Stimulated activated CD8-positive, alpha-beta memory T cell treated with anti-CD3 and anti-CD28 coated beads, Interleukin-15, amount 100 ng/mL, for 48 hours (primary cell): ENCODE data around the gene FYTTD1.
"Not testable (repeated sequence)": the region's sequence is repeated elsewhere in the genome, so short reads cannot be mapped to it uniquely, and the experiment has no call there.

Experiments used
- DNase-seq, 2 donors: peaks; one replicate each; pipeline ENCODE4 v3.0.0-alpha.2; 2020; ENCODE audit warnings: low read depth in 2 of 2

Gene FYTTD1, protein sequence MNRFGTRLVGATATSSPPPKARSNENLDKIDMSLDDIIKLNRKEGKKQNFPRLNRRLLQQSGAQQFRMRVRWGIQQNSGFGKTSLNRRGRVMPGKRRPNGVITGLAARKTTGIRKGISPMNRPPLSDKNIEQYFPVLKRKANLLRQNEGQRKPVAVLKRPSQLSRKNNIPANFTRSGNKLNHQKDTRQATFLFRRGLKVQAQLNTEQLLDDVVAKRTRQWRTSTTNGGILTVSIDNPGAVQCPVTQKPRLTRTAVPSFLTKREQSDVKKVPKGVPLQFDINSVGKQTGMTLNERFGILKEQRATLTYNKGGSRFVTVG

DNA sequence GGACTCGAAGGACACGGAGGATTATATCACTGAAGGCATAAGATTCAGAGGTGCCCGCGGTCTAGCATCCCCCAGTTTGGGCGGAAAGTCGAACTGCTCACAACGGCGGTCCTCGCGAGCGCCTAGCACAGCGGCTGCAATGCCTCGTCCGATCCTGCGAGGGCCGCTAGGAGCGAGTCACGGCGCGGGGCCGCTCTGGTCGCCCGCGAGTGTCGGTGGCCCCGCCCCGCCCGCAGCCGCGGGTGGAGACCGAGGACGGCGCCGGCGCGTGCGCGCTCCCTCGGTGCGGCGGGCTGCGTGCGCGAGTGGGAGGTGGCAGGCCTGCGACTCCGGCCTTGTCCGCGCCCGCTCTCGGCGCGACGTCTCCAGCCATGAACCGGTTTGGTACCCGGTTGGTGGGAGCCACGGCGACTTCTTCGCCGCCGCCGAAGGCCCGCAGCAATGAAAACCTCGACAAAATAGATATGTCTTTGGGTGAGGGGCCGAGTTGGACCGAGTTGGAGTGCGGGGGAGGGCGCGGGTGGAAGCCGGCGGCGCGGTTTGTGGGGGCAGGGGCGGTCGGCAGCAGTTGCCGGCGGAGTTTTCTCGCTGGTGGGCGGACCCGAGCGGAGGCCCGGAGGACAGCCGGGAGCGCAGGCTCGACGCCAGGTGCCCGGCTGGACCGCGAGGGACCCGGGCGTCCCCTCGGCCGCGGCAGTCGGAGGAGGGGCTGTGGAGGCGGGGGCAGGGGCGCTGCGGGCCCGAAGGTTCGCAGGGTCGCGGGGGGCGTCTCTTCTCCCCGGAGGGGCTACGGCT lies at the start of gene FYTTD1:
FYTTD1 (plus strand) TSS at position 283 of the 795 bp plus-strand sequence; CDS start at position 372, 89 bp downstream.
- peak; percentile 82 to 84 for DNase-seq

DNA sequence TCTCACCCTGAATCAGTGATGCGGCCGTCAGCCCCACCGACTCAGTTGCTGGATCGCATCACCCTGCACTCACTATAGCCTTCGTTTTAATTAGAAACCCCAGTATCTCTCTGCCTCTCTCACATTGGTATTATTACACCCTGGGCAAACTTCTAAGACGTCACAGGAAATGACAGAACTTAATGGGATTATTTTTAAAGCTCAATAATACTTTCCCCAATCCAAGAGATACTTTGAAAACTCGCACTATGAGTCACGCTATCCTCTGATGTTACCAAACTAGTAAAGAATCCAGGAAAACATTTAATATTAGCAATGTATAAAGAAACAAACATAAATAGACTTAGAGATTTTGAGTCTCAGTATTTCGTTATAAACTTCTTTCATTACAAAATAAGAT lies 49.6 kb upstream of the FYTTD1 start:
- DNase-seq, result no peak

DNA sequence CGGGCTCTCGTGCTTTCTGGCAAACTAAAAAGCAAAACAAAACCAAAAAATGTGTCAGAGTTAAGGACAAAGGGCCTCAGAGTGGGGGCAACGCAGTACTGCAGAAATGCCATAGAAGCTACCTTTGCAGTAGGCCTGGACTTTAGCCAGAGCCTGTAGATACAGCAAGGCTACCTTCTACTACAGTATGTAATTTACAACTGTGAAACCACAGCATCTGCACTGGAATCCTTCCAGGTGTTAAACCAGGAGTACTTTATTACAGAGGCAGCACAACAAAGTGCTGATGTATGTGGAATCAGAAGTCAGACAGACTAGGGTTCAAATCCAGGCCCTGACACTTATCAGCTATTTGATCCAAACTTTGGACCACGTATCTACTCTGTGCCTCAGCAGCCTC lies 47.8 kb upstream of the FYTTD1 start:
- no peak for DNase-seq

DNA sequence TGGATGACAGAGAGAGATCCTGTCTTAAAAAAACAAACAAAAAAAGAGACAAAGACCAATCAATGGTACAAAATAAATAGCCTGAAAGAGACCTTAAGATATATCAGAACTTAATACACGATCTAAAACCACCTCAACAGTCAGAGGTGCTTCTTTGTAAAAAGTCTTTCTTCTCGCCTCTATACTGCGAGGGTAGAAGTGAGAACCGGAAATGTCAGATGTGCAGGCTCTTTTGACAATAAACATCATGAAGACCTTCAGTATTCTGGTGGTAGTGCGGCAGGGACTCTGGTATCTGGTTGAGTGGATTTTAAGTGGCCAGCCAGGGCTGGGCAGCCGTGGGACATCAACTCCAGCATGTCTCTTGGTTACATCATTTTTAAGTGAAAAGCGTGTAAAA lies 43.0 kb upstream of the FYTTD1 start:
- no peak for DNase-seq

DNA sequence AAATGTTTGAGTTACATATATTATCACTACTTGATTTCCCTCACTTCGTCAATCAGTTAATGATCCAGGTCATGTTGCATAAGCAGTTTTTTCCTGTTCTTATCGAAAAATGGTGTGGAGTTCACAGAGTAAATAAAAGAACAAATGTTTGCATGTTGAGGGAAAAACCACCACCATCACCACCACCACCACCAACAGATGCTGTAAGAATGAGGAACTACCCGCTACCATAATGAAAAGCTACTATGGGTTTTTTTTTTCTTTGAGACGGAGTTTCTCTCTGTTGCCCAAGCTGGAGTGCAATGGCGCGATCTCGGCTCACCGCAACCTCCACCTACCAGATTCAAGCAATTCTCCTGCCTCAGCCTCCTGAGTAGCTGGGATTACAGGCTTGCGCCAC lies 40.5 kb upstream of the FYTTD1 start:
- DNase-seq, result no peak

DNA sequence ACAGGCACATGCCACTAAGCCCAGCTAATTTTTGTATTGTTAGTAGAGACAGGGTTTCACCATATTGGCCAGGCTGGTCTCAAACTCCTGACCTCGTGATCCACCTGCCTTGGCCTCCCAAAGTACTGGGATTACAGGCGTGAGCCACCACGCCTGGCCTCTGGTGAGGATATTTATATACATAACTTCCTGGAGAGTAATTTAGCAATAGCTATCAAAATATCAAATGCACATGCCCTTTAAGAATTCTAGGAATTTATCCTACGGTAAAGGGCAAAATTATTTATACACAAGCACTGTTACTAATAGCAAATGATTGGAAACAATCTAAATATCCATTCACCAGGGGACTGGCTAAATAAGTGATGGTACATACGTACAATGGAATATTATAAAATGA lies 38.7 kb upstream of the FYTTD1 start:
- not testable (repeated sequence) for DNase-seq

DNA sequence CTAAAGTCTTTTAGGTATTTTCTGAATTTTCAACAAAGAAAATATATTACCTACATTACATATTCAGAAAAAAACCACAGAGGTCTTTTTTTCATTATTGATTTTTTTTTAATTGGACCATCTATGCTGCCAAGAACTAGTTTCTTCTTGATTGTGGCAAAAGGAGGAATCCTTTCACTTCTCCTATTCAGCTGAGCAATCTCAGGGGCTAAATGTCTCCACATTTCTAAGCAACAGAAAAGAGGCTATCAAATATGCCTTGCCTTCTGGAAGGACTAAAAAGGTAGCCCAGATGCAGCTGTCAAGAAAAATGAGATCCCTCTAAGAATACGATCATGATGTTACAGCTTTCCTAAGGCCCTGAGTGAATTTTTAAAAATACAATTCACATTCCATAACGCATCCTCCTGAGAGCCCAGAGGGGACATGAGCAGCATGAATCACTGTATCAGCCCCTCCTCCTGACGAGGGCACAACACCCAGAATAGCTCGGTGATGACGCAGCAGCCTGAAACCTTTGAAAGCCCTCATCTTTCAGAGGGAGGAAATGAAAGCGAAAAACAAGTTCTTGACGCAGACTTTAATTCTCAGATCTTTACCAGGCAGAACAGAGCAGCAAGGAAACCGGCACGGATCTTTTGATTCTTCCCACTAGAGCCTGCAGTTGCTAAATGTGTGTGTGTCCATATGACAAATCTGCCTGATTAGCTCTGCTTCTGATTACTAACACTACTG lies 37.5 kb upstream of the FYTTD1 start:
- DNase-seq, result peak; percentile 76

DNA sequence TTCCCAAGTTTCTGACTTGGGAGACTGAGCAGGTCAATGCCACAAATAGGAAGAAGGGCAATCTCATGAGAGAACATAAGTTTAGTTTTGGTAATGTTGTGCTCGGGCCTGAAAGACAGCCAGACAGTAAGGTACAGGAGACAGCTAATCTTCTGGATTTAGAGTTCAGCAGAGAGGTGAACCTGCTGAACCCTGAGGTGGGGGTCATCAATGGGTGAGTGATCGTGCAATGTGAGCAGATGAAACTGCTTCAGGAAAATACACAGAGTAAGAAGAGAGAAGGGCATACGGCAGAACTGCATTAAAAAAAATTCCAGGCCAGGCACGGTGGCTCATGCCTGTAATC lies 36.2 kb upstream of the FYTTD1 start:
- no peak for DNase-seq

DNA sequence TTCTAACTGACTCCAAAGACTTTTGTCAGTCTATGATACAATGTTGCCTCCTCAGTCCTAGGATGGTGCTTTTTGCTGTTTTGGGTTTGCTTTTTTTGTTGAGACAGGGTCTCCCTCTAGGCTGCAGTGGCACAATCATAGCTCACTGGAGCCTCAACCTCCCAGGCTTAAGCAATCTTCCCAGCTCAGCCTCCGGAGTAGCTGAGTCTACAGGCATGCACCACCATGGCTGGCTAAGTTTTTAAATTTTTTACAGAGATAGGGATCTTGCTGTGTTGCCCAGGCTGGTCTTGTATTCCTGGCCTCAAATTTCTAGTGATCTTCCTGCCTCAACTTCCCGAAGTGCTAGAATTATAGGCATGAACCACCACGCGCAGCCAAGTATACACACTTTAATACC lies 35.4 kb upstream of the FYTTD1 start:
- DNase-seq, result no peak

DNA sequence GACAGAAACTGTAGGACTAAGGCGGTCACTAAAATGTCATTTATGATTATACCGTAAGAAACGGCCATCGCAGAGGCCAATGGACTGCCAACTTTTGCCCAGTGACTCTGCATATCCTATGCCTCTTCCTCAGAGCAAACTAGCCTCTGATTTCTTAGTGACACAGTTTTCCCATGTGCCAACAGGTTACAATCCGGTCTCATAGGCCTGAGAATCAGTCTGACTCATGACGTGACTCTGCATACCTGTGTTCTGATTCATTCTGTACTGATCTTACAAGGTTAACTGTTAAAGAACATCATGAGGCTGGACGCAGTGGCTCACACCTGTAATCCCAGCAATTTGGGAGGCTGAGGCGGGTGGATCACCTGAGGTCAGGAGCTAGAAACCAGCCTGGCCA lies 30.8 kb upstream of the FYTTD1 start:
- DNase-seq, result no peak

DNA sequence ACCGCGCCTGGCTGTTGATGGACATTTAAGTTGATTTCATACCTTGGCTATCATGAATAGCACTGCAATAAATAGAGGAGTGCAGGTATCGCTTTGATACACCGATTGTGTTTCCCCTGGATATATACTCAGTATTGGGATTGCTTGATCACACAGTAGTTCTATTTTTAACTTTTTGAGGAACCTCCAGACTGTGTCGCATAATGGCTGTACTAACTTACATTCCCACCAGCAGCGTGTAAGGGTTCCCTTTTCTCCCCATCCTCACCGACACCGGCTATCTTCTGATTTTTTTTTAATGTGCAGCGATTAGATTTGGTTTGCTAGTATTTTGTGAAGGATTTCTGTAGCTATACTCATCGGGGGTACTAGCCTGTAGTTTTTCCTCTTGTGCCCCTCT lies 29.0 kb upstream of the FYTTD1 start:
- no peak for DNase-seq

DNA sequence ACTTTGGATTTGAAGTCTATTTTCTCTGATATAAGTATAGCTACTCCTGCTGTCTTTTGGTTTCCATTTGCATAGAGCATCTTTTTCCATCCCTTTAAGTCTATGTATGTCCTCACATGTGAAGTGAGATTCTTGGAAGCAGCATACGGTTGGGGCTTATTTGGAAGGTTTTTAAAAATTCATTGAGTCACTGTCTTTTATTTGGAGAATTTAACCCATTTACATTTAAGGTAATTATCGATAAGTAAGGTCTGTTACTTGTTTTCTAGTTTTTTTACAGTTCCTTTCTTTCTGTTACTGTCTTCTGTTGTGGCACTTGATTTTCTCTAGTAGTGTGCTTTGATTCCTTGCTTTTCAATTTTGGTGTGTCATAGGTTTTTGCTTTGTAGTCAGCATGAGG lies 26.9 kb upstream of the FYTTD1 start:
- DNase-seq, result no peak

DNA sequence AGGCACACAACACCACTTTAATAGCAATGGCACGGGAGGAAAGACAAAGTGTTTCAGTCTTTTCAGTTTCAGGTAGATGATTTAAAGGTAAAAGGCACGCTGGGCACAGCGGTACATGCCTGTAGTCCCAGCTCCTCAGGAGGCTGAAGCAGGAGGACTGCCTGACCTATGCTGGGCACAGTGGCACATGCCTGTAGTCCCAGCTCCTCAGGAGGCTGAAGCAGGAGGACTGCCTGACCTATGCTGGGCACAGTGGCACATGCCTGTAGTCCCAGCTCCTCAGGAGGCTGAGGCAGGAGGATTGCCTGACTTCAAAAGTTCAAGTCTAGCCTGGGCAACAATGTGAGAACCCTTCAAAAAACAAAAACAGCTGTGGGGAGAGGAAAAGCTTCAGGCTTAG lies 21.8 kb upstream of the FYTTD1 start:
- DNase-seq, result not testable (repeated sequence)

DNA sequence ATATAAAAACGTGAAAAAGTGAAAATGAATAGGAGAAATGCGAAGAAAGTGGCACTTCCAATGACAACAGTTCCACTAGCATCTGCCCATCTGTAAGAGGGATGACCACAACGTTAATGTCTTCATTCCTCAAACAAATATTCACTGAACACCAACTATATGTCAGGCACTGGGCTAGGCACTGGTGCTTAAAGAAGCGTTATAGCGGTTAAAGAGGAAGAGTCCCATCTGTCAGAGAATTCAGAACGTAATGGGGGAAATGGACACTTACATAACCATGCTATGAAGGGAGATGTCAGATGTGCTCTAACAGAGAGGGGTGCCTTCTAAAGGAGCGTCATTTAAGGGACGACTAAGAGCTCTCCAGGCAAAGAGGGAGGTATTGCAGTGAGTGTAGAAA lies 21.2 kb upstream of the FYTTD1 start:
- no peak for DNase-seq

DNA sequence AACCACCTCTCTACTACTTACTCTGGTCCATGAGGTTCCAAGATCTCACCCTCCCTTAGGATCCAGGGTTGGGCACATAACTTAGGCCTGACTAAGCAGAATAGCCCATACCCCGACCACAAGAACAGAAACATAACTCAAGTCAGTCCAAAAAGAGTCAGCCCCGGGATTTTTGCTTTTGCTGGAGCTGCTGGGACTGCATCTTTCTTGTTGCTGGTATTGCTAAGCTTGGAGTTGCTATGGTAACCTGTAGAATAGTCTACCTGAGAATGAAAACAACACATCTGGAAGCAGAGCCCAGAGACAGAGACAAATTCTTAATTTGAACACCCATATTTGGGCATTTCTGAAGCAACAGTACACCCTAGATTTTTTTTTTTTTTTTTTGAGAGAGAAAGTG lies 19.5 kb upstream of the FYTTD1 start:
- DNase-seq, result no peak

DNA sequence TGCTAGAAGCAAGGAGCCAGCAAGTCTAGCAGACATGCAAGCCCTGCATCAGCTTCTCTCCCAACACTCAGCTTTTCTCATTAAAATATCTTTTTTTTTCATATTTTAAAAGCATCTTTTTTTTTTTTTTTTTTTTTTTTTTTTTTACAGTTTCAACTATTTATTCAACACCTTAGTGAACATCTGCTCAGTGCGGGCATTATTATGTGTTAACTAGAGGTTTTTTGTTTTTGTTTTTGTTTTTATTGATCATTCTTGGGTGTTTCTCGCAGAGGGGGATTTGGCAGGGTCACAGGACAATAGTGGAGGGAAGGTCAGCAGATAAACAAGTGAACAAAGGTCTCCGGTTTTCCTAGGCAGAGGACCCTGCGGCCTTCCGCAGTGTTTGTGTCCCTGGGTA lies 18.9 kb upstream of the FYTTD1 start:
- not testable (repeated sequence) for DNase-seq

DNA sequence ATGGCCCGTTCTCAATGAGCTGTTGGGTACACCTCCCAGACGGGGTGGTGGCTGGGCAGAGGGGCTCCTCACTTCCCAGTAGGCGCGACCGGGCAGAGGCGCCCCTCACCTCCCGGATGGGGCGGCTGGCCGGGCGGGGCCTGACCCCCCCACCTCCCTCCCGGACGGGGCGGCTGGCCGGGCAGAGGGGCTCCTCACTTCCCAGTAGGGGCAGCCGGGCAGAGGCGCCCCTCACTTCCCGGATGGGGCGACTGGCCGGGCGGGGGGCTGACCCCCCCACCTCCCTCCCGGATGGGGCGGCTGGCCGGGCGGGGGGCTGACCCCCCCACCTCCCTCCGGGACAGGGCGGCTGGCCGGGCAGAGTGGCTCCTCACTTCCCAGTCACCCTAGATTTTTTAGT lies 18.2 kb upstream of the FYTTD1 start:
- not testable (repeated sequence) for DNase-seq

DNA sequence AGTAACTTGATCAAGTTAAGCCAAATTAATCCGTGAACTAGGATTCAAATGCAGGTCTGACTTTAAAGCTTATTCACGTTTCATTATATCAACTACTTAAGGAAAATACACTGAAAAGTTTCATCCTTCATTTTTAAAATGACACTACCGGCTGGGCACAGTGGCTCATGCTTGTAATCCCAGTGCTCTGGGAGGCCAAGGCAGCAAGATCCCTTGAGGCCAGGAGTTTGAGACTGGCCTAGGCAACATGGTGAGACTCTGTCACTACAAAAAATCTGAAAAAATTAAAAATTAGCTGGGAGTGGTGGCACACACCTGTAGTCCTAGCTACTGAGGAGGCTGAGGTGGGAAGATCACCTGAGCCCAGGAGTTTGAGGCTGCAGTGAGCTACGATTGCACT lies 16.6 kb upstream of the FYTTD1 start:
- no peak for DNase-seq

DNA sequence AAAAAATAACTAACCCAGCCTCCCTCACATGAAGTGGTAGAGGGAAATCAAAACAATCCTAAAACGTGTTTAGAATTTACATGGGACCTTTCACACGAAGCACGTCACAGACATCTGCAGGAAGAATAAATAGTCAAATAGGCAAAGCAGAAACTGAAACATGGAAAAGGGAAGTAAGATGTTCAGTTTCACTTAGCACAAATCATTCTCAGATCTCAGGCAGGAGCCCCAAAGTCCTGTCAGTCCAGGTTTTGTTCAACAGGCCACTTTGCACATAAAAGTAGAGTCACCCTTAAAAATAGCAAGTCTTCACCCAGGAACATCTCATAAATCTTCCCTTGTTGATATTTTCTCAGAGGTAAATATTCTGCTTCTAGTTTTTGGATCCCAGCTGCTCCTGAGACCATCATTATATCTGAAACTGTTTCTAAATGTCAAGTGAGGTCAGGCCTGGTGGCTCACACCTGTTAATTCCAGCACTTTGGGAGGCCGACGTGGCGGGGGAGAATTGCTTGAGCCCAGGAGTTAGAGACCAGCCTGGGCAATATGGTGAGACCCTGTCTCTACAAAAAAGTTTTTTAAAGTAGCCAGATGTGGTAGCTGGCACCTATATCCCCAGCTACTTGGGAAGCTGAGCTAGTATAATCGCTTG lies 14.9 kb upstream of the FYTTD1 start:
- DNase-seq, result no peak

DNA sequence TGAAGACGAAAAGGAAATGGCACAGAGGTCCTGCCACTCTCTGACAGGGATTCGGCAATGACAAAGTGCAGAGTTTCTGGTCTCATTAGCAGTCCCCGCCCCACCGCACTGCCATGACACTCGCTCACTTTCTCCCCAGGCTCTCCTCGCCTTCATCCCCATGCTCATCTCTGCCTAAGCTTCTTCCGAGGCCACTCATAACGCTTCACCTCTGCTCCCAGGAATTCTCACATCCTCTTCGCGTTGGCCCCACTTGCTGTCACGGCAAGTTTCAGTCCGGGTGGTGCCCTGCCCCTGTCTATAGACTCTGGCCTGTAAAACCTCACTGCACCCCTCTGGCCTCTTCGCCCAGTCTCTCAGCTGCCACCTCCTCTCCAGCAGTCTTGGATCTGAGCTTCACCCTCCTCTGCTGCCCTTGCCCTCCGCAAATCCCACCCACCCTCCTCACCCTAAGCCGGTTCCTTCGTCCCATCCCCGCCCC lies 13.6 kb upstream of the FYTTD1 start:
- peak; percentile 34 to 36 for DNase-seq

DNA sequence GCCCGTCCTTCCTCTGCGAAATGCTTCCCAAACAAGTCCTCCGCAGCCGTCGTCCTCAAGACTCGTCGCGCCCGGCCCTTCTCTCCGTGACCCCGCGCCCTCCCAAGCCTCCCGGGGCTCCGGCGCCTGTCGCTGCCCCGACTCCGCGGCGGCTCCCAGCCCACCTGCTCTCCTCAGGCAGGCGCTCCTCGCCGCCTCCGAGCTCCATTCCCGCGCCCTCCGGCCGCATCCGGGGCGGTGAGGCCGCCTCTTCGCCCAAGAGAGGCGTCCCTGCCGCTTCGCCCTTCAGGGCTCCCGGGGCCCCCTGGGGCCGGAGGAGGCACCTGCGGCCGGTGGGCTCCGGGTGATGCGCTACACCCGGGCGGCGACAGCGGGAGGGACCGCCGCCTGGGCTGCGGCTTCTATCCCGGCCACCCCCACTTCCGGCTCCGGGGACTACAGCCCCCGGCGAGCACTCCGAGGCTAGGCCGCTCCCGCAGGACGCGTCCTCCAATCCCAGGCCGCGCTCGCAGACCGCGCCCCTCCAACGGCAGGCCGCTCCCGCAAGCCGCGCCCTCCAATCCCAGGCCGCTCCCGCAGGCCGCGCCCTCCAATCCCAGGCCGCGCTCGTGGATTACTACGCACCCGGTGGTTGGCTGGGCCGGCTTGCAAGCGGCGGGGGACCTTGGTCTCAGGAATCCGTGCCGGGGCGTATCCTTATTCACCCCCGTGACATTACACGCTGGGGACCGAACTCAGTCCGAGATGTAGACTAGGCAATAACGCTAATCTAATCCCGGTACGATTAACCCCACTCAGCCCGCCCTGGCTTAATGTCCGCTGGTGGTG lies 13.0 kb upstream of the FYTTD1 start, which contains the start of gene RUBCN:
RUBCN (minus strand) TSS at position 414 of the 828 bp plus-strand sequence; CDS start at position 229, 185 bp downstream.
- peak; percentile 95 to 96 for DNase-seq
